IPS-NIHi11 (cell line): ENCODE results near the gene TMTC2.

Experiments used
- DNase-seq: peaks from one replicate; pipeline ENCODE4 v3.0.0; 2012; ENCODE audit warnings: mixed read lengths, low spot score

TMTC2 gene

GRCh38 chr12:82883394-82884355 lies 197.0 kb downstream of the TMTC2 start:
- no peak for DNase-seq

- DNase-seq: no peak
These were observed 200.1 kb downstream of the TMTC2 start for GRCh38 chr12:82886671-82887340.

- DNase-seq: no peak
These were observed 207.2 kb downstream of the TMTC2 start for GRCh38 chr12:82893896-82894295.

- no peak for DNase-seq
These were observed 209.6 kb downstream of the TMTC2 start for GRCh38 chr12:82896277-82896676.

GRCh38 chr12:82896979-82897378 lies 210.3 kb downstream of the TMTC2 start:
- DNase-seq: no peak

- DNase-seq: no peak
These were observed 211.7 kb downstream of the TMTC2 start for GRCh38 chr12:82898441-82898840.

GRCh38 chr12:82904219-82904790 lies 217.6 kb downstream of the TMTC2 start:
- DNase-seq: no peak

GRCh38 chr12:82910246-82910893 lies 223.7 kb downstream of the TMTC2 start:
- no peak for DNase-seq

GRCh38 chr12:82912406-82912805 lies 225.7 kb downstream of the TMTC2 start:
- no peak for DNase-seq

GRCh38 chr12:82919388-82920054 lies 232.8 kb downstream of the TMTC2 start:
- no peak for DNase-seq

GRCh38 chr12:82923935-82924334 lies 237.2 kb downstream of the TMTC2 start:
- no peak for DNase-seq

GRCh38 chr12:82926630-82927029 lies 239.9 kb downstream of the TMTC2 start:
- no peak for DNase-seq

GRCh38 chr12:82930301-82930700 lies 243.6 kb downstream of the TMTC2 start:
- DNase-seq: no peak

GRCh38 chr12:82931349-82932116 lies 244.8 kb downstream of the TMTC2 start:
- no peak for DNase-seq

GRCh38 chr12:82937151-82937550 lies 250.4 kb downstream of the TMTC2 start:
- no peak for DNase-seq

- no peak for DNase-seq
These were observed 255.8 kb downstream of the TMTC2 start for GRCh38 chr12:82942521-82942920.

- no peak for DNase-seq
These were observed 256.3 kb downstream of the TMTC2 start for GRCh38 chr12:82942991-82943401.

- no peak for DNase-seq
These were observed 261.8 kb downstream of the TMTC2 start for GRCh38 chr12:82948491-82948890.

- no peak for DNase-seq
These were observed 263.6 kb downstream of the TMTC2 start for GRCh38 chr12:82950356-82950755.

GRCh38 chr12:82952946-82953345 lies 266.2 kb downstream of the TMTC2 start:
- DNase-seq: no peak

- DNase-seq: no peak
These were observed 266.7 kb downstream of the TMTC2 start for GRCh38 chr12:82953397-82953796.
